CD4-positive, alpha-beta T cell (primary cell): ENCODE measurements around the gene COL23A1. TPM values are rescaled to one million over a fixed set of nuclear protein-coding genes. Genes with fewer than 3 reads are reported as not detected.

Source experiments
- ATAC-seq: fragments of 200-7000 bp; cut with Tn5 transposase; one replicate; pipeline ENCODE4 v1.10.0; 2022; ENCODE audit warnings: mild to moderate bottlenecking; ENCODE audit not compliant: poor library complexity
- CTCF ChIA-PET: fragments of 350-600 bp; sonication (Branson Sonifier 250); formaldehyde crosslinking; loops from one replicate; lab custom pipeline; 2021; ENCODE audit warnings: antibody characterized with exemption, inconsistent platforms; lab: Charles Lee
- POLR2A ChIA-PET: fragments of 350-600 bp; sonication (Branson Sonifier 250); formaldehyde crosslinking; loops from one replicate; lab custom pipeline; 2021; ENCODE audit warnings: antibody characterized with exemption, inconsistent platforms; lab: Charles Lee
- DNase-seq, 14 experiments: peaks; one replicate each; pipeline ENCODE4 v3.0.0-alpha.2; 2013 to 2020; ENCODE audit warnings: mixed read lengths in 2 of 14
- H3K27ac ChIP-seq, 2 donors: one replicate each; pipeline versions ENCODE4 v1.5.1 to v1.7.0; 2013; ENCODE audit warnings: low read length in 2 of 2, low read depth in 1 of 2, mild to moderate bottlenecking in 1 of 2
- H3K27me3 ChIP-seq, 2 experiments: 1 replicate in 1 of 2; 2 replicates in 1 of 2; pipeline versions ENCODE4 v1.6.1 to v1.7.0; 2013; ENCODE audit warnings: low read length in 2 of 2, control low read depth in 1 of 2, mild to moderate bottlenecking in 1 of 2, moderate library complexity in 1 of 2; ENCODE audit not compliant: insufficient read depth in 2 of 2, control insufficient read depth in 1 of 2
- H3K36me3 ChIP-seq: one replicate; pipeline ENCODE4 v1.6.1; 2013; ENCODE audit warnings: low read length, control low read depth; ENCODE audit not compliant: insufficient read depth
- H3K4me1 ChIP-seq: one replicate; pipeline ENCODE4 v1.6.1; 2013; ENCODE audit warnings: low read length, control low read depth; ENCODE audit not compliant: insufficient read depth
- H3K4me3 ChIP-seq: one replicate; pipeline ENCODE4 v1.5.1; 2013; ENCODE audit warnings: mild to moderate bottlenecking, low read length, moderate library complexity
- H3K9me3 ChIP-seq, 2 experiments: 1 replicate in 1 of 2; 2 replicates in 1 of 2; pipeline versions ENCODE4 v1.6.1 to v1.7.0; 2013; ENCODE audit warnings: low read length in 2 of 2, mild to moderate bottlenecking in 2 of 2, control low read depth in 1 of 2, moderate library complexity in 1 of 2; ENCODE audit not compliant: control insufficient read depth in 1 of 2, insufficient read depth in 1 of 2
- H3K27ac Mint-ChIP-seq: one replicate; pipeline ENCODE4 v1.8.0; 2020; ENCODE audit warnings: mixed read lengths
- H3K27me3 Mint-ChIP-seq: one replicate; pipeline ENCODE4 v1.8.0; 2021; ENCODE audit warnings: mixed read lengths
- H3K36me3 Mint-ChIP-seq: one replicate; pipeline ENCODE4 v1.8.0; 2021; ENCODE audit warnings: low read depth, mixed read lengths
- H3K4me1 Mint-ChIP-seq: one replicate; pipeline ENCODE4 v1.8.0; 2021; ENCODE audit warnings: low read depth, mixed read lengths
- H3K4me3 Mint-ChIP-seq: one replicate; pipeline ENCODE4 v1.8.0; 2020; ENCODE audit warnings: mild to moderate bottlenecking, mixed read lengths
- H3K9me3 Mint-ChIP-seq: one replicate; pipeline ENCODE4 v1.8.0; 2020; ENCODE audit warnings: mixed read lengths
- CTCF ChIP-seq: fragments of 200-600 bp; IDR thresholded peaks from one replicate; pipeline ENCODE4 v1.8.0; 2022; ENCODE audit warnings: antibody characterized with exemption, mild to moderate bottlenecking
- intact Hi-C, 2 experiments: fragments of 100-400 bp; cut with DNase I in 1 of 2; cut with micrococcal nuclease in 1 of 2; formaldehyde crosslinking; loops; one replicate each; pipeline versions ENCODE4 v1.15.1 to v1.9.0; 2023 to 2025; cut with DNase I, micrococcal nuclease
- total RNA-seq, 174 experiments: library from RNA in 2 of 174; stranded (reverse) in 2 of 174; gene quantifications; one replicate each; pipeline ENCODE4 v1.2.3 and lab custom pipeline; 2021 to 2026

Gene COL23A1
- total RNA-seq, 2 experiments from 2014 or later, result not detected

DNA sequence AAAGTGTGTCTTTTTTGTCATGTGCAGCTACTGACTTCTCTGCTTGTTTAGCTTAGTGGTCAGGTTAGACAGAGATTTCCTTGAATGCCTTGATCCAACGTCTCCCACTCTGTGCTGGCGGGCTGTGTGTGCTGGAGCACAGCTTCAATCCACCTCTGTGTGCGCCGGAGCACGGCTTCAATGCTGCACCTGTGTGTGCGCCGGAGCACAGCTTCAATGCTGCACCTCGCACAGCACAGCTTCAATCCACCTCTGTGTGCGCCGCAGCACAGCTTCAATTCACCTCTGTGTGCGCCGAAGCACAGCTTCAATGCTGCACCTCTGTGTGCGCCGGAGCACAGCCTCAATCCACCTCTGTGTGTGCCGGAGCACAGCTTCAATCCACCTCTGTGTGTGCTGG is 288.6 kb downstream of the COL23A1 start:
- H3K27me3 Mint-ChIP-seq, result peaks cover 15% of the 10 kb centered on the region
- no peak overlapping the region for H3K4me3 ChIP-seq
- no peak overlapping the region for H3K27ac ChIP-seq
- no peak overlapping the region for H3K4me3 Mint-ChIP-seq
- peaks cover 2% of the 10 kb centered on the region for H3K9me3 Mint-ChIP-seq
- ATAC-seq, result no peak
- peaks cover 0 to 3% of the 10 kb centered on the region in 2 experiments for H3K27me3 ChIP-seq
- H3K4me1 Mint-ChIP-seq, result no peaks in the 10 kb centered on the region
- TF ChIP-seq CTCF, result no peak
- no peaks in the 10 kb centered on the region for H3K9me3 ChIP-seq
- no peaks in the 10 kb centered on the region for H3K36me3 Mint-ChIP-seq
- H3K4me1 ChIP-seq, result no peaks in the 10 kb centered on the region
- ChIA-PET POLR2A (no interaction called here), CTCF (no interaction called here)
- H3K36me3 ChIP-seq, result no peaks in the 10 kb centered on the region
- H3K27ac Mint-ChIP-seq, result no peak overlapping the region
- DNase-seq, result no peak
- intact Hi-C loops, result no loop called here

DNA sequence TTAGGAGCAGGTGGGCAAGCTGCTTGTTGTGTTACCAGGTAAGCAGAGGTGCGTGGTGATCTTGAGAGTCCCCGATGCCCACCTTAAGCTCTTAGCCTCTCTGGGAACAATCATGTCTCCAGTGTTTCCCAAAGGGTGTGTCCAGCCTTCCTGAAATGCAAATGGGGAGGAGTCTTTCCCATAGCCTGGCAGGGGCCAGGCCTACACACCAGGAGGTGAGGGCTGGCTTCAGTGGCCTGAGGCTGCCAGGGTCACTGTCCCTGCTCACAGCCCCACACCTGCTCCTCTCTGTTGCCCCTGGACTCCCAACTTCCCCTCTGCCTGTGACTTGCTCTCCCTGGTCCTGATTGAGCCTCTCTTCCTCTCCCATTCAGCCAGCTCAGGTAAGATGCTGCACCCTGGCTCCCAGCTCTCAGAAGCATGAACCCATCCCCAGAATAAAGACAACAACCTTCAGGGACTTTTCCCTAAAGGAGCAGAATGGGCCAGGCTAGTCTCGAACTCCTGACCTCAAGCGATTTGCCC is 291.8 kb downstream of the COL23A1 start:
- Histone ChIP-seq H3K27ac (no peak overlapping the region), H3K9me3 (no peaks in the 10 kb centered on the region), H3K4me1 (no peaks in the 10 kb centered on the region), H3K4me3 (no peak overlapping the region), H3K36me3 (no peaks in the 10 kb centered on the region), H3K27me3 (no peaks in the 10 kb centered on the region)
- Mint-ChIP-seq H3K4me1 (no peaks in the 10 kb centered on the region), H3K9me3 (peaks cover 2% of the 10 kb centered on the region), H3K27me3 (peaks cover 7% of the 10 kb centered on the region), H3K36me3 (no peaks in the 10 kb centered on the region), H3K27ac (no peak overlapping the region), H3K4me3 (no peak overlapping the region)
- TF ChIP-seq CTCF, result no peak
- intact Hi-C loops, result no loop called here
- POLR2A ChIA-PET, result no interaction called here
- CTCF ChIA-PET, result no interaction called here
- no peak for ATAC-seq
- no peak for DNase-seq

- Mint-ChIP-seq H3K4me3 (no peak overlapping the region), H3K9me3 (peaks cover 2% of the 10 kb centered on the region), H3K36me3 (no peaks in the 10 kb centered on the region), H3K27ac (no peak overlapping the region), H3K4me1 (no peaks in the 10 kb centered on the region), H3K27me3 (peaks cover 13% of the 10 kb centered on the region)
- ChIA-PET POLR2A (no interaction called here), CTCF (no interaction called here)
- Histone ChIP-seq H3K9me3 (no peaks in the 10 kb centered on the region), H3K4me3 (no peak overlapping the region), H3K27ac (no peak overlapping the region), H3K27me3 (no peaks in the 10 kb centered on the region), H3K4me1 (no peaks in the 10 kb centered on the region), H3K36me3 (no peaks in the 10 kb centered on the region)
- no peak for ATAC-seq
- no peak for DNase-seq
- no peak for TF ChIP-seq CTCF
- intact Hi-C loops, result no loop called here
Observed at GRCh38 chr5:178297751-178298150, 292.4 kb downstream of the COL23A1 start.
